Activated T-cell treated with anti-CD3 and anti-CD28 coated beads for 48 hours (primary cell): Measurements from ENCODE around the gene CRYL1.

Experiments used
- DNase-seq: peaks from one replicate; pipeline ENCODE4 v3.0.0-alpha.2; 2020; ENCODE audit warnings: low read depth

Gene CRYL1

DNA sequence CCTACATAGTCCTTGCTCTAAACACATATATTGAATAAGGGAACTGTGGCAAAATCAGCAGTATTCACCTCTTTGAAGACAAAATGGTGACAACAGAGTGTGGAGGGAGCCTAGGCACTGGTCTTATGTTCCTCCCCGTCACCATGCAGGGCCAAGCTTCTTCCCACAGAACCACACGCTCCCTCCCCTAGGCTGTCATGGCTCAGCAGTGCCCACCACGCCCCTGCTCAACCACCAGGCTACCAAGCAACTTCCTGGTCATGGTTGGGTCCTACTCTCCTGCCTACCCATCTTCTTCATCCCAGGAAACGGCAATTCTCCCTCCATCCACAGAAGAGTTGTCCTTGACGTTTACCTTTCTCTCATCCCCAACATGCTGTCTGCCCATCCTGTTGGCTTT, 126.1 kb downstream of the CRYL1 start:
- DNase-seq: no peak

DNA sequence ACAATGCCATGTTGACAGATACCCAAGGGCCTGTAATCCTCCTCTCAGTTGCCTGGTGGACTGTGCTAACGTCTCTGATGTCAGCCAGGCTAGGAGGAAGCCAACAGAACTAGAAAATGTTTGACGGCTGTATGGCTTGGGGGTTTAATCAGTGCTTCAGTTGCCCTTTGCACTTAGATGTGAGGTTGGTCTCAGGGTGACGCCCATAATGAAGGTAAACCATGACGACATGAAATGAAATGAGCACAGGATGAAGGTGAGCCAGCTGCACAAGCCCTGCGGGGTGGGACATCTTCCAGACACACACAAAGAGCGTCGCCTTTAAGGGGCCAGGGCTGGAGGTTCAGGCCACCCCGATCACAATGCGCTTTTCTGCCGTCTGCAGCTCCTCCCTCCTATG, 127.2 kb downstream of the CRYL1 start:
- no peak for DNase-seq

DNA sequence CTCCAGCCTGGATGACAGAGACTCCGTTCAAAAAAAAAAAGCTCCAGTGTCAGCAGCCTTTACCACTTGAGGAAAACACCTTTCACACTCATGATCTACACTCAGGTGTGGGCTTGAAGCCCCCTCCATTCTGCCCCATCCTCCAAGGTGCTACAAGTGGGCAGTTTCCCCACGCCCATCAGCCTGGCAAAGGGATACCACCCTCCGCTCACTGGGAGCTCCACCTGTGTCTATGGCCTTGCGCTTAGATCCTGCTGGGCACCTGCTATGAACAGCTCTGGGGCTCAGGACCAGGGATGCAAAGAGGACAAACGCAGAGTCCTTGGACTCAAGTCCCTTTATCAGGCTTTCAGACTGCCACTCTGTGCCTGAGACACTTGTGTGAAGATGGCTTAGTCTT, 127.8 kb downstream of the CRYL1 start:
- no peak for DNase-seq

DNA sequence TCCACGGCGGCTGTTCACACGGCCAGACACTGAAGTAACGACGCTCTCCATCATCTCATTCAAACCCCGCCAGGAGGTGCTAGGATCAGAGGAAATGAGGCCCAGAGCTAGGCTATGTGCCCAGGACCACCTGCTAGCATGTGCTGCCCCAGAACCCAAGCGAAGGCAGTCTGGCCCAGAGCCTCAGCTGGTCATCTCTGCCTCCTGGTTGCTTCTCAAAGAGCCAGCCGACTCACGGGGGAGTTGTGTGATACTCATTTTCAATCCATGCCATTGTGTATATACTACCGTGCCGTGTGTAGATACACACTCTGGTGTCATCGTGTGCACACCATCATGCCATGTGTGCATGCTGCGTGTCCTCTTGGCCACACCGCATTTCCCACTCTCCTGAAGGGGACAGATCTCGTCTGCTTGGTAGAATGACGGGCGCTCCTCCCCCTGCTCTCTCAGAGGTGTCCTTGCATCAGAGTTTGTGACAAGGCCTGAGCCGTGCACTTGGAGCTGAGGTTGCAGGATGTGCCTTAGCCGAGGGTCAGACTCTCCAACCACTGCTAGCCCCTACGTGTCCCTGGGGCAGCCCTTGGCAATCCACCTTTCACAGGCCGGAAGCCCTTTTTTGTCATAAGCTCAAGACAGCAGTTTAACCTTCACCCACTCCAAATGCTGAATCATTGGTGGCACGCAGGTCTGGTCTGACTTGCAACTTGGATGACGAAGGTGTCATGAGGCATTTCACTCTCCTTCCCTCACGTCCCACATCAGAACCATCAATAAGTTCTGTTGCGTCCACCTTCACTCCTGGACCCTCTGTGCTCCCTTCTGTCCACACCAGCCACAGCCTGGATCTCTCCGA, 130.4 kb downstream of the CRYL1 start:
- DNase-seq: no peak

DNA sequence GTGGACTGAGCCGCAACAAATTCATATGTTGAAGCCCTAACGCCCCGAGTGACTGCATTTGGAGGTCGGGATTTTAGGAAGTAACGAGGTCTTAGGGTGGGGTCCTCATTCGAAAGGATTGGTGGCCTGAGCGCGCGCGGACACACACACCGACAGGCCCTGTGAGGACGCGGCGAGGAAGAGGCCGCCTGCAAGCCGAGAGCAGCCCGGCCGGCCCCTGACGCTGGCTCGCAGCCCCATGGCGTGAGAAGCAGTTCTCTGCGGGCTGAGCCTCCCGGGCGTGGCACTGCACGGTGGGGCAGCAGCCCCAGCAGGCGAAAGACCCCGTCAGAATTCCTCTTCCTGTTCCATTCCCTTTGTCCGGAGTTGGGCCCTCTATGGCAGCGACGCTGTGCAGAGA, 131.2 kb downstream of the CRYL1 start:
- no peak for DNase-seq

DNA sequence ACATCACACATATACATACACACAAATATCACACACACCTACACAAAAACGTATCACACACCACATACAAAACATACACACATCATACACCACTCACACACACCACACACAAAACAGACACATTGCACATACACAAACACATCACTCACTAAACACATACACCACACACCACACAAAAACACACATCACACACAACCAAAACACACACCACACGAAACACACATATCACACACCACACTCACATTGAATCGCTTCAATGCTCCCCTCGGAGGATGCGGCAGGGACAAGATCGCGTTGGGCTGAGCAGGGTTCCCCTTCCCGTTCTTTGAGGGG, 131.5 kb downstream of the CRYL1 start:
- no peak for DNase-seq

DNA sequence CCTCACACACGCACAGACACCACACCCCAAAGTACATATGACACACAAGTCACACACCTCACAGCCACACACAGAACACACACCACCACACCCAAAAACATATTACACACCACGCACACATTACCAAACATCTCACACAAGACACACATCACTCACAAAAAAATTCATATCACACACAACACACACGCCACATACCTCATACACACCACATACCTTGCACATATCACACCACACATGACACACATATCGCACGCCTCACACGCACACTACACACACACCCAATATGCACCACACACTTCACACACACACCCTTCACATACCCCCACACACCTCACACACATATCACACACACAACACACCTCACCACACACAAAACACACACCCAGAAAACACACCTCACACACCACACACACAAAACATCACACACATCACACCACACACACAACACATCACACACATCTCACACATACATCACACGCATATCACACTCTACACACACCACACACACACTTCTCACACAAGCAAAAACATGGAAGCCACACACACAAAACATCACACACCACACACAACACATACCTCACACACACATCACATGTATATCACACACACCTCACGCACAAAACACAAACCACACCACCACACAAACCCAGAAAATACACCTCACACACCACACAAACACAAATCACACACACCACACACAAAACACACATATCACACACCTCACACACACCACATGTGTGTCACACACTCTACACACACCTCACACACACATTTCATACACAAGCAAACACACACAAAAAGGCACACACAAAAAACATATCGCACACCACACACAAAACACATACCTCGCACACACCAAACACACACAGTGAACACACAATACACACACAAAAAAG, 132.1 kb downstream of the CRYL1 start:
- no peak for DNase-seq

DNA sequence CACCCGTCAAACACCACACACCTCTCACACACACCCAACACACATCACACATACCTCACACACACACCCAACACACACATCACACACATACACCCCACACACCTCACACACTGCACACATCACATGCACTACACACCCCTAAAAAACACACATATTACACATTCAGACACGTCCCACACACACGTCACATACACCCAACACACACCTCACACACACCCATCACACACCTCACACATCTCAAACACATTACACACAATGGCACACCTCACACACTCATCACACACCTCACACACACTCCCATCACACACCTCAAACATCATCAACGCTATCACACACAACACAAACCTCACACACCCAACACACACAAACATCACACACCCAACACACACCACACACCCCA, 133.1 kb downstream of the CRYL1 start:
- no peak for DNase-seq

DNA sequence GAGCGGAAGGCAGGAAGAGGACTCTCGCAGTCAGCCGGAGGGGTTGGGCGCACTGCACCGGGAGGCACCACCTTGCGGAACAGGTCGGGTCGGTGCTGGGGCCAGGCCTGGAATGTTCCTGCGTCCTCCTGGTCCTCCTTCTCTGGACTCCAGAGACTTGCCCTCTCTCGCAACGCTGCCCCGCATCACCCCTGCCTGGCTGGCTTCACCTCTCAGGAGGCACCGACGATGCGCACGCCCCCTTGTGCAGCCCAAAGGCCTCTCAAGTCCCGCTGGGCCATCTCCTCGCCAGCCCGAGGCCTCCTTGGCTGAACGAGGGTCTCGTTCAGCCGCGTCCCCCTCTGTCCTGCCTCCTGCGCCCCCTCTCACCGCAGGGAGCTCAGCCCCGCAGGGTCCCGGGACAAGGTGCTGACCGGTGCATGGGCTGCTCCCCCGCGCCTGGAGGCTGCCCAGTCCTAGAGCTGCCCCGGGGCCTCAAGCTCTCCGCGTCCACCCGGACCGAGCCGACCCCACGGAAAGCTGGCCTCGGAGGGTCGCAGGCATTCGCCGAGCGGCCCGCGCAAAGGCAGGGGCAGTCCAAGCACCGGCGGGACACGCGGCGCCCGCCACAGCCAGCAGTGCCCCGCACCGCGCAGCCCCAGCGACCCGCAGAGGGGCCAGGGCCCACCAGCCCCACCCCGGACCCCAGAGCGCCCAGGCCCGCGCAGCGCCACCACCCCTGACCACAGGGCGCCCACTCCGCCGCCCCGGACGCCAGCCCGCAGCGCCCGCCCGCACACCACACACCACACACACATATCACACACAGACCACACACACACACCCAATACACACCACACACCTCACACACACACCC, 133.8 kb downstream of the CRYL1 start:
- DNase-seq: no peak

DNA sequence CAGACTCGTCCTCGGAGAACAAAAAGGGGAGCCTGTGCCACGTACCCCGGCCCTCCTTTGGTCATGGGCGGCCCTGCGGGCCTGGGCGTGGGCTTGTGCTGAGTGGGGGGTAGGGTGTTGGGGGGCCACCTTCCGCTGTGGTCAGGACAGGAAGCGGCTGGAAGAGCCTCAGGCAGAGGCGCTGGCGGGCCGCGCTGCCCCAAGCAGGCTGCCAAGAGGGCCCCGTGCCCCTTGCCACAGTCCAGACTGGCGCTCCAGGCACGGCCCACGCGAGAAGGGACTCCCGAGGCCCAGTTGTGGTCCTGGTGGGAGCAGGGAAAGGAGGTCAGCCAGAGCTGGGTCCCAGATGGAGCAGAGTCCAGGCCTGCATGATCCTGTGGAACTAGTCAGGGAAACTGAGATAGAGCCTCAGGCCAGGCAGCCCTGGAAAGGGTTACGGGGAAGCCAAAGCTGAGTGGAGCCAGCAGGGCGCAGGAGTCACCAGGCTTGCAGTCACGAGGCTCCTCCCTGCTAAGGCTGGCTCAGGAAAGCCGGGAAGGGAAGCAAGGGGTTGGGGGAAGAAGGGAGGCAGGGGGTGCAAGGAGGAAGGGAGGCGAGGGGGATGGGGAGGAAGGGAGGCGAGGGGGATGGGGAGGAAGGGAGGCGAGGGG, 135.0 kb downstream of the CRYL1 start:
- no peak for DNase-seq

DNA sequence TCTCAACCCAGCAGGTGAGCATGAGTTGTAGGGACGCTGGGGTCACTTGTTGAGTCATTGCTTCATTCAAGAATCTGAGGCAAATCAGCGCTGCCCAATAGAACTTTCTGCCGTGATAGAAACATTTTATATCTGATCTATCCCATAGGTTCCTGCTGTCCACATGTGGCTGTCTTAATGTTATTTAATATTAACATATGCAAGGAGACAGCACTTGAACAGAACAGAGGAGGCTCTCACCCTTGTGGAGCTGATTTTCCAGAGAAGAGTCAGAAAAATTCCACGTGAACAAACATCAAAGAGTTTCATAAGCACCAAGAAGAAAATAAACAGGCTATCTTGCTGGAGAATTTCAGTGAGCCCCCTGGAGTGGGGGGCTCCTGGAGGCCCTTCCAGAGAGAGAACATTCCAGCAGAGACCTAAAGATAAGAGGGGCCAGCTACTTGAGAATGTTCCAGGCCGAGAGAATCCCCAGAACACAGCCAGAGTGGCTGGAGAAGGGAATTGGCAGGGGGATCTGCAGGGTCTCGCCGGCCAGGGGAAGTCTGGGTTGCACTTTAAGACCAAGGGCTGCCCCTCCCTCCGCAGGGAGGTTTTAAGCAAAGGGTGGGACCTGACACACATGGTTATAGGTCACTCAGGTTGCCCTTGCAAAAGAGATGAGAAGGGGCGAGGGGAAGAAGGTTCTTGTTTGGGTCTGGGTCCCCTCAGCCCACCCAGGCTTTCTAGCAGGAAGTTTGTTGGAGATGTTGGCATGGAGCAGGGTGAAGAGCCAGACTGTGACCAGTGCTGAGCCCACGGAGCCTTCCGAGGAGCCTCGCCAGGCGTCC, 135.7 kb downstream of the CRYL1 start:
- no peak for DNase-seq

DNA sequence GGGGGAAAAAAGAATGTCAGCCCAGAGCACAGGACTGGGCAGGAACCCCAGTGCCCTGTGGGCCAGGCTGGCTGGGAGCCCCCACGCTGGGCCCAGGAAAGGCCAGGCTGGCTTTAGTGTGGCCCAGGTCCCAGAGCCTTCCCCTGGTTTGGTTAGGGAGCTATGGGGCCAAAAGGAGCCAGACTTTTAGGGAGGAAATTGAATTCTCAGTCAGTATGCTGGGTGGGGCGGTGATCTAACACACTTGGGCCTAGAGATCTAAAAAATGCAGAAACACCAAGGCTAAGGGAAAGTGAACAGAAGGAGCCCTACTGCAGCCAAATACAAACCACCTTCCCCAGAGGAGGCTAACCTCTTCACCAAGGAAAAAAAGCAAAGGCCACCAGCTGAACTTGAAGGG, 137.5 kb downstream of the CRYL1 start:
- no peak for DNase-seq

DNA sequence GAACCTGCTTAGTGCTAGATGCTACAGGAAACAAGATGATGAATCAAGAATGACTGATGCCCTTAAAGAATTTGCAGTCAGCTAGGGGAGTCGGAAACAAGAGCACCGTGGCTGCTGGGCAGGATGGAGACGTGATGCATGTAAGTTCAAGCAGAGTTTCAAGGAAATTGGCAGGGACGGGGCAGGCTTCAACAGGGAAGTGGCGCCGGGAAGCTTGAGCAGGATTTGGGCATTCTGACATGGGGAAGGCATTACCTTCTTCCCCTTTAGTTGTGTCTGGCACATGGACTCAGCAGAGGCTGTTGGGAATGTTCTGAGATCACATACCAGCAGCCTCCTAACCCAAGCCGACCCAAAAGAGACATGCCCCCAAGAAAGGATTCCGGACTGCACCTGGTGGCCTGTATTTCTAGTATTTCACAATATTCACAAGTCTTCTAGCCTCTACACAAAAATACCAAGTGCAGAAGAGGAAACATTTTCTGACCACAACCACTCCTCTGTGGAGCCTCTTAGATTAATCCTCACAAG, 138.2 kb downstream of the CRYL1 start:
- no peak for DNase-seq

DNA sequence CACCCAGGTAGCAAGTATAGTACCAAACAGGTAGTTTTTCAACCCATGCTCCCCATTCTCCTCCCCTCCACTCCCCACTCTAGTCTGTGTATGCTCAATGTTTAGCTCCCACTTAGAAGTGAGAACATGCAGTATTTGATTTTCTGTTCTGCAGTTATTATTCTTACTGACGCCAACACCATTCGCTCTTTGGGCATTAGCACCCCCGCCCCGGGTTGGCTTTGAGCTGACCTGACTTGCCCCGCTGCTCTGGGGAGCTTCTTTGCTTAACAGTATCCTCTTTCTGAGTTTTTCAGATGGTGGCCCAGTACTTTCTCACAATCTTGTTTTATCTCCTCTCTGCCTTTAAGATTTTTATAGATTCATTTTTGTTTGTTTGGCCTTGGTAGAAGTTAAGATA, 138.7 kb downstream of the CRYL1 start:
- DNase-seq: no peak

DNA sequence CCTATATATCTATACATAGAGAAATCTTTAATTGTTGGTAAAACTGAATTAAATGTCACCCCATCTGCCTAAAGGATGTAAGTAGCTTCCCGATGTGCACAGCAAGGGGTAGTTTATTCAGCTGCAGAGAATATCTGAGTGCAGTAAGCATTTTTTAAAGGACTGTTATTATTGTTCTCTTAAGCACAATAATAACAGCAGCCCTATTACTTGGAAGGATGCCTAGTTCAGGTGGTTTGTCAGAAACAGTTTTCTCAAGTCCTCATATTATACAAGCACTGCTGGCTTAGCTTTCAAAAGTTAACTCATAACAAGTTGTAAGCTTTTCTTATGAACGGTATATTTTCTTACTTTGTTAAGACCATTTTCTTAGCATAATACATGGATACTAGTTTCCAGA, 142.6 kb downstream of the CRYL1 start:
- no peak for DNase-seq

DNA sequence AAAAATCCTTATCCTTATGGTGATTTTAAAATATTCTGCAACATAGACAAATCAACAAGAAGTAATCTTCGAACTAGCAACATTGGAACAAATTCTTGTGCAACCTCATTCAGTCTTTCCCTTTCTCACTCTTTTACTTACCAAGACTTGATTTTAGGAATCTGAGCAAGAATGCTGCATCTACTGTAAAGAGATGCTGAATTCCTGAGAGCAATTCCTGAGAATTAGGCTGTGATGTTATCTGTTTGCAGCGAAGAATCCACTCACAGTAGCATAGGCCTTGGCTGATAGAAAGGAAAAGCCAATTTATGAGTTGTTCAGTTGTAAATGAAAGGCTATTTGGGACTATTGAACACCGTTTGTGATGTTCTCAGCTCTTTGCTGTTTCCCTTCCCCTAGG, 144.3 kb downstream of the CRYL1 start:
- DNase-seq: no peak

DNA sequence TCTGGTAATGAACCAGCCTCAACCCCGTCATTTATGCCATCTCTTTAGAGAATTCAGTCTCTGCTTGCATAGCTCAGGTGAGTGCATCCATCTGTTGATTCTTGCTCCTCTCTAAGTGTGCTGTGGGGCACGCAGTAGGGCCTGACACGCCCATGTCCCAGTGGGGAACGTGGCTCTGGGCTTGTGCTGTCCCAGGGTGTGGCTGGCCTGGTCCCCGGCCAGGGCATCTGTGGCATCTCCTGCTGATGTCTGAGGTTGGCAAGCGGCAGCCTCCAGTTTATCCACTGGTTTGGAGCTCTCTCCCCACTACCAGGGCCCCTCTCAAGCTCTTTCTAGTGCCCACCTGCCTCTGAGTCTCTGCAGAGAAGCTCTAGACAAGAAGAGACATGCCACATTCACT, 146.9 kb downstream of the CRYL1 start:
- no peak for DNase-seq

DNA sequence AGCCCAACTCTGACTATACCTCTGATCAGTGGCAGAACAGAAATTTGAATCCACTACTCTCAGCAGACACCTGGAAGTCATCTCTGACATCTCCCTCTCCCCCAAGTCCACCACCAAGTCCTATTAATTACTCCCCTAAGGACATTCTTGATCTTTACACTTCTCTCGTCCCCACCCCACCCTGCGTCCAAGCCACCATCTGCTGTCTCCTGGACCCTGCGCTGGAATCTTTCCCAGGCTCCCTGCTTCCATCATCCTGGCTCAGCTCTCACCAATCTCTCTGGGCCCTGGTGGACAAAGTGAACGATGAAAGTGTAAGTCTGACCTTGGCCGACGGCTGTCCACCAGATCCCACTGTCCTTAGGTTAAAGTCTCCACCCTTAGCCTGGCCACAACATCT, 147.9 kb downstream of the CRYL1 start:
- DNase-seq: no peak

DNA sequence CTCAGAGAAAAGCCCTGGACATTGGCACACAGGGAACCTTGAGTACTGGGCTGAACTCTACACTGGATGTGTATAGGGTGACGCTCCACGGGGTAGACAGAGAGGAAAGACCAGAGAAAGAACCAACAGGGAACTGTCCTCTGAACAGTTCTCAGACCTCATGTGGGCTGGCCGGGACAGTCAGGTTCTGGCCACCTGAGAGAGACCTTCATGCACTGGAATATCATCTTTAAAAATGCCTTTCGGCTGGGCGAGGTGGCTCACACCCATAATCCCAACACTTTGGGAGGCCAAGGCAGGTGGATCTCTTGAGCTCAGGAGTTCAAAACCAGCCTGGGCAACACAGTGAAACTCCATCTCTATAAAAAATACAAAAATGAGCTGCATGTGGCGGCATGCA, 149.8 kb downstream of the CRYL1 start:
- no peak for DNase-seq

DNA sequence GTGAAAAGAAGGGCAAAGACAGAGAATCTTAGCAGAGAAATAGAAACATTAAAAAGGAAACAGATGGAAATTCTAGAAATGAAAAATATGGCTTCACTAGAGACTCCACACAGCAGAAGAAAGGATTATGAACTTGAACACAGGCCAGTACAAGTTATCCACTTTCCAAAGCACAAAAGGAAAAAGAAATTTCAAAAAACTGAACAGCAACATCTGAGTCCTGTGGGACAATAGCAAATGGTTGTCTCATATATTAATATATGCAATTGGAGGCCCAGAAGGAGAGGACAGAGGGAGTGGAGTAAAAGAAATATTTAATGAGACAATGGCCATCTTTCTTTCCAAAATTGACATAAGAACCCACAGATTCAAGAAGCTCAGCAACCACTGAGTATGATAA, 151.8 kb downstream of the CRYL1 start:
- no peak for DNase-seq

DNA sequence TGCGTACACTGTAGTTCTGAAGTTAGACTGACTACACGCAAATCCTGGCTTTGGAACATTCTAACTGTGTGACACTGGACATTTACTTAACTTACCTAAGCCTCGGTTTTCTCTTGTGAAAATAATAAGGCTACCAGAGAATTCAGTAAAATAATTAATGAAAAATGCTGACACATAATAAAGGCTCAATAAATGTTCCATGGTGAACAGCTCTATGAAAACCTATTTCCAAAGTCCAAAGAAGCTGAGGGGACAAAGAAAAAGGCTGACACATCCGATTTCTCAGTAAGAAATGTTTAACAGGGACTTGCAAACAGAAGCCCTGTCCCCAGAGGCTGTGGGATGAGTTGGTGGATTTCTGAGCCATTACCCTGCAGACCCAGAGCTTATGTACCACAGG, 153.8 kb downstream of the CRYL1 start:
- DNase-seq: no peak
